AG10803 (cell line): ENCODE results near the gene PLCB4.

Experiments used
- DNase-seq: peaks from one replicate; pipeline ENCODE4 v3.0.0; 2010; ENCODE audit warnings: low read depth
- H3K4me3 ChIP-seq: 2 replicates; pipeline ENCODE4 v1.5.1; 2011; ENCODE audit warnings: mild to moderate bottlenecking, low read length, control low read depth
- TF ChIP-seq, protein P1 (sequence below): conservative IDR thresholded peaks from 2 replicates; pipeline ENCODE4 v1.5.1; 2011; ENCODE audit warnings: mild to moderate bottlenecking, low read length, control low read depth, inconsistent platforms

PLCB4 gene

DNA sequence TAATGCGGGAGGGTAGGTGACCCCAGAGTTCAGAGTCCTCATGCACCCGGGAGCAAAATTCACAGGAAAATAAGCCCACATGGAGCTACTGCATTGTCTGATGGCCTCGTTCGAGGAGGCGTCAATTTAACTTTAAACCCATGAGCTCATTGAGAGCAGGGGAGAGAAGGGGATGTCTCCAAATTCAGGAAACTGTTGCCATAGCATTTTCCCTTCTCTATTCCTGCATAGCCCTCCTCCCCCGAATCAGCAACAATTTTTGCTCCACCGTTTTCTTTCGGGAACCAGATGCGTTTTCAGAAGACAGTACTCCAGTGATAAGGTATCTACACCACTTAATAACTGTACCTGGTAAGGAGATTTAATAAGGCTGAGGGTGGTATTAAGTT, 445.2 kb downstream of the PLCB4 start:
- H3K4me3 ChIP-seq: no peak overlapping the region
- TF ChIP-seq, protein P1, sequence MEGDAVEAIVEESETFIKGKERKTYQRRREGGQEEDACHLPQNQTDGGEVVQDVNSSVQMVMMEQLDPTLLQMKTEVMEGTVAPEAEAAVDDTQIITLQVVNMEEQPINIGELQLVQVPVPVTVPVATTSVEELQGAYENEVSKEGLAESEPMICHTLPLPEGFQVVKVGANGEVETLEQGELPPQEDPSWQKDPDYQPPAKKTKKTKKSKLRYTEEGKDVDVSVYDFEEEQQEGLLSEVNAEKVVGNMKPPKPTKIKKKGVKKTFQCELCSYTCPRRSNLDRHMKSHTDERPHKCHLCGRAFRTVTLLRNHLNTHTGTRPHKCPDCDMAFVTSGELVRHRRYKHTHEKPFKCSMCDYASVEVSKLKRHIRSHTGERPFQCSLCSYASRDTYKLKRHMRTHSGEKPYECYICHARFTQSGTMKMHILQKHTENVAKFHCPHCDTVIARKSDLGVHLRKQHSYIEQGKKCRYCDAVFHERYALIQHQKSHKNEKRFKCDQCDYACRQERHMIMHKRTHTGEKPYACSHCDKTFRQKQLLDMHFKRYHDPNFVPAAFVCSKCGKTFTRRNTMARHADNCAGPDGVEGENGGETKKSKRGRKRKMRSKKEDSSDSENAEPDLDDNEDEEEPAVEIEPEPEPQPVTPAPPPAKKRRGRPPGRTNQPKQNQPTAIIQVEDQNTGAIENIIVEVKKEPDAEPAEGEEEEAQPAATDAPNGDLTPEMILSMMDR: no peak
- no peak for DNase-seq

DNA sequence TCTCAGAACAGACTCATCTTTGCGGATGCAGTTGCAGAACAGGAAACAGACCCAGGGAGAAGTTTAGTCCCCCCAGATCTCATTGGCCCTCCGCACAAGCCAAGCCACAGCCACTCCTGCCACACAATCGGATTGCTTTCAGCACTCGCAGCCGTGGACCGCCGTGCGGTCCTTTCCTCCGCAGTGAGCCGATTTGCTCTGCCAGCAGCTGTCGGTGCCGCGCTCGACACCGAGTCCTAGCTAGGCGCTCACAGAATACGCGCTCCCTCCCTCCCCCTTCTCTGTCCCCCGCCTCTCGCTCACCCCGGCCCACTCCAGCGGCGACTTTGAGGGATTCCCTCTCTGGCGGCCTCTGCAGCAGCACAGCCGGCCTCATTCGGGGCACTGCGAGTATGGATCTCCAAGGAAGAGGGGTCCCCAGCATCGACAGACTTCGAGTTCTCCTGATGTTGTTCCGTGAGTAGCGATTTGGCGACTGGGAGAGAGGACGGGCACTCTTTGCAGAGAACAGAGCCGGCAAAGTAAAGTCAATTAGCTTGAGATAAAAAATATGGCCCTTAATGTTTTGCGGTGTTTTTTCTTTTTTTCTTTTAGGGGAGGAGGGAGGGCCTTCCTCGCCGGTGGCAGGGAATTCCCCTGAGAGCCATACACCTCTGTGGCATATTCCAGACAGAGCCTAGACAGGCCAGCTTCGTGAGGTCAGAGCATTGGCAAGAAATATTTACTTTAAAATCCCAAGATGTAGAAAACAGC, 445.8 kb downstream of the PLCB4 start, which contains the start of gene LAMP5:
Gene LAMP5 (plus strand): TSS at position 130 of the 753 bp plus-strand sequence. CDS start 263 bp downstream, at position 393.
- TF ChIP-seq, protein P1: no peak
- peak; percentile 11 for DNase-seq
- H3K4me3 ChIP-seq: no peak within 1 kb of the TSS

DNA sequence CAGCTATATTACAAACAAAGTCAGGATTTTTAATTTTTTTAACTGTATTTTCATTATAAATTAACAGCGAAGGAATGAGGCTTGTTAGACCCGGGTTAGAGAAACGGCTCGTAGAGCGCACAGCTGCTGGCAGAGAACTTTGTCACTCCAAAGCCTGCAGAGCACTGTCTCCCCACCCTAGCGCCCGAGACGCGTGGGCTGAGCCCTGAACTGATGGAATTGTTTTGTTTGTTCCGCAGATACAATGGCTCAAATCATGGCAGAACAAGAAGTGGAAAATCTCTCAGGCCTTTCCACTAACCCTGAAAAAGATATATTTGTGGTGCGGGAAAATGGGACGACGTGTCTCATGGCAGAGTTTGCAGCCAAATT, 446.3 kb downstream of the PLCB4 start:
- H3K4me3 ChIP-seq: no peak overlapping the region
- DNase-seq: no peak
- TF ChIP-seq, protein P1: no peak

DNA sequence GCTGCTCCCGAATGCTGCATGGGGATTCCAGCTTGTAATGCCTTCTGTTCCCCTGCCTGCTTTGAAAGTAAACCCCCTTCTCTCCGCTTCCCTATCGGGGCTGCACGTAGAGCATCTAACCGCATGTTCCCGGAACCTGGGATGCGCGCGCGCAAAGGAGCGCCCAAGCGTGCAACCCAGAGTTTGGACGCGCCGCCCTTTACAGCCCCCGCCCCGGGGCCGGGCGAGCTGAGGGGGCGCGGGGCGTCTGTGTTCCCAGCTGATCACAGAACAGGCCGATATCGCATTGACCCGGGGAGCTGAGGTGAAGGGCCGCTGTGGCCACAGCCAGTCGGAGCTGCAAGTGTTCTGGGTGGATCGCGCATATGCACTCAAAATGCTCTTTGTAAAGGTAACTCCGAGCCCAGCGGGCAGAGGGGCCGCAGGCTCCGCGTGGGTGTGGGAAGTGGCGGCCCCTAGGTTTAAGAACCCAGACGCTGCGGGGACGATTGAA, 446.9 kb downstream of the PLCB4 start:
- no peak overlapping the region for H3K4me3 ChIP-seq
- no peak for DNase-seq
- TF ChIP-seq, protein P1: no peak

DNA sequence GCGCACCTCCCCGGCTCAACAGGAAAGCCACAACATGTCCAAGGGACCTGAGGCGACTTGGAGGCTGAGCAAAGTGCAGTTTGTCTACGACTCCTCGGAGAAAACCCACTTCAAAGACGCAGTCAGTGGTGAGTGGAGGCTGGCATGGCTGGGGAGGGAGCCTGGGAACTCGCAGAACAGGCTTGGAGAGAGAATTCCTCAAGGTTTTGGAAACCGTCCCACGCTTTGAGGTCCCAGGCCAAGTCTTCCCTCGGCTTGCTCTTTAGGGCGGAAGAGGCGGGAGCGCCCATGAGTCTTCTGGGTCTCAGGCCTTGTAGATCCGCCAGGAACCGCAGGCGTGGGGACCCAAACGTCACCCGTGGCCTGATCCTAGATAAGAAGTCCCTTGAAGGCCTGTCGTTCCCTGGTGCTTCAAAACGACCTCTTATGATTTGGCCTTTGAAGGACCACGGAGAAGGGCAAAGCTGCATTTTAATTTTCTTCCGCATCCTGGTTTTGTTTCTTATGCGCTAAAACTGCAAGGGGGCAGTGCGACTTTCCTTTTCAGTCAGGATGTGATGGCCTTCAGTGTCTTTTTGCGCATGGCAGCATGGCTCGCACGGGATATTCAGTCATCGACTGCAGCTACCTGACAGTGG, 447.5 kb downstream of the PLCB4 start:
- TF ChIP-seq, protein P1: no peak
- peak; percentile 31 for DNase-seq
- no peak overlapping the region for H3K4me3 ChIP-seq

DNA sequence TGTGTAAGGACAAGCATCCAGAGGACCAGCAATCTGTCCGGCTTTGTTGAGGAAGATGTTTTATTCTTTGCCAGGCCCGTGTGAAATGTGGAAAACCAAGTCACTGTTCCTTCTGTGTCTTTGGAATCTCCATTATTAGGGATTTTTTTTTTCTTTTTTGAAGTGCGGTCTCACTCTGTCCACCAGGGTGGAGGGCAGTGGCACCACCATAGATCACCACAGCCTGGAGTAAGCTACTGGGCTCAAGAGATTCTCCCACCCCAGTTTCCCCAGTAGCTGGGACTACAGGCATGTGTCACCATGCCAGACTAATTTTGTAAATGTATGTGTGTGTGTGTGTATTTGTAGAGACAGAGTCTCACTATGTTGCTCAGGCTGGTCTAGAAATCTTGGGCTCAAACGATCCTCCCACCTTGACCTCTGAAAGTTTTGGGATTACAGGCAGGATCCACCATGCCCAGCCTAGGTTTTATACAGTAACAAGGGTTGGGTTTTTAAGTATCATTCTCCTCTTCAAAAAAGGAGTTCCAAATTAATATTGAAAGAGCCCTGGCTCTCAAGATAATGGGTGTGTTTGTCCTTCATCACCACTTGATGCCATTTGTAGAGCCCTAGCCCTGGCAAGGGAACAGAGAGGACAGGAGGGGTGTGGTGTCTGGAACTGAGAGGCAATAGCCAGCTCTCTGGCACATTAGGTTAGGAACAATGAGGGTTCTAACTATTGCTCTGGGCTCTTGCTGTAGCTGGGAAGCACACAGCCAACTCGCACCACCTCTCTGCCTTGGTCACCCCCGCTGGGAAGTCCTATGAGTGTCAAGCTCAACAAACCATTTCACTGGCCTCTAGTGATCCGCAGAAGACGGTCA, 448.6 kb downstream of the PLCB4 start:
- DNase-seq: no peak
- TF ChIP-seq, protein P1: no peak
- H3K4me3 ChIP-seq: no peak overlapping the region
